Smooth muscle cell (in vitro differentiated cells): ENCODE data around the gene POLR2E. TPM values are rescaled to one million over a fixed set of nuclear protein-coding genes. Genes with fewer than 3 reads are reported as not detected.

ENCODE experiments used
- DNase-seq: peaks from one replicate; lab custom pipeline; 2025; ENCODE audit not compliant: unreplicated experiment; lab: John Stamatoyannopoulos, UW
- H2AFZ ChIP-seq: fragments of 200-600 bp; sonication (generic); 2 replicates; pipeline ENCODE4 v1.6.0; 2016; ENCODE audit warnings: antibody characterized with exemption, low read depth, mild to moderate bottlenecking
- H3F3A ChIP-seq: fragments of 200-600 bp; sonication (generic); 2 replicates; pipeline ENCODE4 v1.6.0; 2017; ENCODE audit warnings: antibody characterized with exemption, low read depth
- H3K27ac ChIP-seq: fragments of 200-600 bp; sonication (generic); 2 replicates; pipeline ENCODE4 v1.5.1; 2016; ENCODE audit warnings: low read depth, mild to moderate bottlenecking
- H3K27me3 ChIP-seq: fragments of 200-600 bp; sonication (generic); 2 replicates; pipeline ENCODE4 v1.6.1; 2016; ENCODE audit warnings: low read depth, mild to moderate bottlenecking
- H3K36me3 ChIP-seq: fragments of 200-600 bp; sonication (generic); 2 replicates; pipeline ENCODE4 v1.5.1; 2016; ENCODE audit warnings: low read depth
- H3K4me1 ChIP-seq: fragments of 200-600 bp; sonication (generic); 2 replicates; pipeline ENCODE4 v1.5.1; 2016; ENCODE audit warnings: low read depth
- H3K4me2 ChIP-seq: fragments of 200-600 bp; sonication (generic); 2 replicates; pipeline ENCODE4 v1.6.0; 2016; ENCODE audit warnings: mild to moderate bottlenecking
- H3K4me3 ChIP-seq: fragments of 200-600 bp; sonication (generic); 2 replicates; pipeline ENCODE4 v1.5.1; 2016; ENCODE audit warnings: mild to moderate bottlenecking
- H3K79me2 ChIP-seq: fragments of 200-600 bp; sonication (generic); 2 replicates; pipeline ENCODE4 v1.6.0; 2016; ENCODE audit warnings: low read depth, mild to moderate bottlenecking
- H3K9ac ChIP-seq: fragments of 200-600 bp; sonication (generic); 2 replicates; pipeline ENCODE4 v1.6.0; 2016; ENCODE audit warnings: low read depth
- H3K9me3 ChIP-seq: fragments of 200-600 bp; sonication (generic); replicated peaks from 2 replicates; pipeline ENCODE4 v1.5.1; 2016; ENCODE audit warnings: low read depth
- H4K20me1 ChIP-seq: fragments of 200-600 bp; sonication (generic); 2 replicates; pipeline ENCODE4 v1.6.0; 2016; ENCODE audit warnings: low read depth
- CTCF ChIP-seq: fragments of 200-600 bp; sonication (generic); IDR thresholded peaks from 2 replicates; pipeline ENCODE4 v1.5.1; 2017; ENCODE audit warnings: borderline replicate concordance, mild to moderate bottlenecking, antibody characterized with exemption; ENCODE audit not compliant: insufficient read depth, poor library complexity, severe bottlenecking
- WGBS: methylation state at CpG from one replicate; pipeline ENCODE4 v1.1.7; 2016; ENCODE audit warnings: low lambda C conversion rate; 5-methylcytosine and 5-hydroxymethylcytosine counted together
- polyA plus RNA-seq: library from polyadenylated mRNA; unstranded; fragments of >200 nt; fragmentation: Nextera tagmentation; extraction: Ambion mirVana; gene quantifications from 2 replicates; pipeline ENCODE4 v1.2.1, GENCODE V29; 2016
- total RNA-seq: library from RNA; depleted of rRNA; stranded (reverse); fragments of >200 nt; gene quantifications from 2 replicates; pipeline ENCODE4 v1.2.3, GENCODE V29; 2014

Gene POLR2E
- total and polyA plus RNA-seq, 2 experiments from 2014 or later = 114 to 235 TPM

DNA sequence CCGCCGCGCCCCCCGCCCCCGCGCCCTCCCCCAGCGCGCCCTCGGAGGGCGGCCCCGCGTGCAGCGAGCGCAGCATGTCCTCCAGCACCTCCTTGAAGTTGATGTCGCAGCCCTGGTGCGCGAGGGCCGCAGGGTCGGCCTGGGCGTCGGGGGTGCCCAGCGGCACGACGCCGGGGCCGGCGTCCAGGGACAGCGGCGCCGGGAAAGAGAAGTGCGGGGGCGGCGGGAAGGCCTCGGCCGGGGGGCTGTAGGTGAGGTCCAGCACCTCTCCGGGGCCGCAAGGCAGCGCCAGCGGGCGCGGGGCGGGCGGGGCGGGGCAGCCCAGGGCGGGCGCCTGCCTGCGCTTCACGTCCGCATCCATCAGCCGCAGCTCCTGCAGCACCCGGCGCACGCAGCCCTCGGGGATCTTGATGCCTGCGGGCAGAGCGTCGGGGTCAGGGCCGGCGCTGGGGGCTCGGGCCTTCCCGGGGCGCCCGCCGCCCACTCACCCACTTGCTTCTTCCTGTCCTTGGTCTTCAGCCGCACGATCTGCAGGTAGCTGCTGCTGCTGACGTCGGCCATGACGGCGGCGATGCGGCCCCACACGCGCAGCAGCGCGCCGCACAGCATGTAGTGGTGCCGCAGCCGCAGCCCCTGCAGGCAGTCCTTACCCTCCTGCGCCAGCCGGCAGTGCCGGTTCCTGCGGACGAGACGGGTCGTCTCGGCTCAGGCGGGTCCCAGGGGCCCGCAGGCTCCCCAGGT is 13.3 kb upstream of the POLR2E start:
- no peak overlapping the region for H3K4me3 ChIP-seq
- H3K4me2 ChIP-seq = no peak overlapping the region
- H3K36me3 ChIP-seq = no peaks in the 10 kb centered on the region
- no peaks in the 10 kb centered on the region for H3K9me3 ChIP-seq
- no peak overlapping the region for H3K9ac ChIP-seq
- no peak for DNase-seq
- no peak overlapping the region for H3K27ac ChIP-seq
- peaks cover 32% of the 10 kb centered on the region for H4K20me1 ChIP-seq
- H3F3A ChIP-seq = peaks cover 22% of the 10 kb centered on the region
- no peak for TF ChIP-seq CTCF
- no peaks in the 10 kb centered on the region for H3K27me3 ChIP-seq
- 98% methylated on average over 51 of the region's 89 CpGs for WGBS
- peaks cover 6% of the 10 kb centered on the region for H3K4me1 ChIP-seq
- H3K79me2 ChIP-seq = no peaks in the 10 kb centered on the region
- no peak overlapping the region for H2AFZ ChIP-seq

DNA sequence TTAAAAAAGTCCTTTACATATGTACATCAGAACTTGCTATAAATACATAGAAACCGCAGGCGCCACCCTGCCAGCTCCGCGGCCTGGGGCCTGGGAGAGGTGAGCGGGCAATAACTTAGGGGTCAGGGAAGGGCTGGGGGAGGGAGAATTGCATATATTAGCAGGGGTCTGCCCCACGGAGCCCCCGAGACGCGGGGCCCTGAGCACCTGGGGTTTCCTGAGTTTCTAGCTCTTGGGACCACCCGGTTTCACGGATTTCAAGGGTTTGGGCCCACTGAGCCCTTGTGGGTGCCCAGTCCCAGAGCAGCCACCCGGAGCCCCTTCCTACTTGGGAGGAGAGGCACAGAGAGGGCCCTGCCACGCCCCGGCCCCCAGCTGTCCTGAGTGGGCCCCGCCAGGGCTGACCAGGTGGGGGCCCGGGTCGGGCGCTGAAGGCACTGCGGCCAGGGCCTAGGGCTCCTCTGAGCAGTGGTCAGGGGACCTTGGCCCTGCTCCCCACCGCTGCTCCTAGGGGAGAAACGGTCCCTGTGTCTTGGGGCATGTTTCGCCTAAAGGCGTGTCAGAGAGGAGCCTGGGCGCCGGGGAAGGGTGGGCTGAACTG is 12.6 kb upstream of the POLR2E start:
- Histone ChIP-seq H3K4me3 (no peak overlapping the region), H3K9me3 (no peaks in the 10 kb centered on the region), H3K27ac (no peak overlapping the region), H3F3A (peaks cover 22% of the 10 kb centered on the region), H3K9ac (no peak overlapping the region), H4K20me1 (peaks cover 32% of the 10 kb centered on the region), H3K4me2 (no peak overlapping the region), H3K4me1 (peaks cover 12% of the 10 kb centered on the region), H3K79me2 (no peaks in the 10 kb centered on the region), H3K36me3 (no peaks in the 10 kb centered on the region), H2AFZ (no peak overlapping the region), H3K27me3 (no peaks in the 10 kb centered on the region)
- 98% methylated on average over 25 of the region's 25 CpGs for WGBS
- no peak for TF ChIP-seq CTCF
- DNase-seq = no peak

DNA sequence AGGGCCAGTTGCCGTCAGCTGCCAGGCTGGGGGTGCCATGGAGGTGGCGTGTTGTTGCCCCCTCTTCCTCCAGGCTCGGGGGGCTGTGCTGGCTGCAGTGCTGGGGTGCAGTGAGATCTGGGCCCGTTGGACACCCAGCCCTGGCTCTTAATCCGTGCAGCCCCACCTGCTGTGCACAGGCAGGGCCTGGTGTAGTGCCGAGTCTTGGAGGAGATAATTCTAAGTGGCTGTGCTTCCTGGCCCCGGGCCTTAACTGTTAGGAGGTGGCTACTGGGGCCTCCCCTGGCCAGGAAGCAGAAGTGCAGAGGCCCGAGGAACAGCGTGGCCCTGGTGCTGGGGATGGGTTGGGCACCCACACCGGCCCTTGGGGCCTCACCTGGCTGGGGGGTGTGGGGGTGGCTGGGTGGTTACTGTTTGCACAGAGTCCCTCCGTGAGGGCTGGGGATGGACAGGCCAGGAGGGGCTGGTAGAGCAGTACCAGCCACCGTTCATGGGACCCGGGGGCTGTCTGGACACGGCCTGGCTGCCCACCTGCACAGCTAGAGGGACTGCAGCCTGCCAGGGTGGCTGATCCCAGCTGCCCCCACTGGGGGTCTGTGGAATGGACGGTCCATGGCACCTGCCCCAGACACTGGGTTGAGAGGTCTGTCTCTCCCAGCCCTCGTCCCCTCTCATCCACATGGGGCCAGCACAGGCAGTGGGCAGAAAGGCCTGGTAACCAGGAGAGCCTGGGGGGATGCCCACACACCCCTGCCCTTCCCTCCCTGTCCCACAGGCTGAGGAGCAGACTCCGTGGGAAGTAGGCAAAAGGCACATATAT is 11.9 kb upstream of the POLR2E start:
- WGBS = 77% methylated on average over 15 of the region's 17 CpGs

More for the DNA sequence above, 11.9 kb upstream of the POLR2E start:
- TF ChIP-seq CTCF = no peak
- no peaks in the 10 kb centered on the region for H3K79me2 ChIP-seq
- no peaks in the 10 kb centered on the region for H3K27me3 ChIP-seq
- no peak overlapping the region for H3K4me3 ChIP-seq
- H3K4me1 ChIP-seq = peaks cover 14% of the 10 kb centered on the region
- no peak overlapping the region for H3K4me2 ChIP-seq
- no peak overlapping the region for H3K27ac ChIP-seq
- H3F3A ChIP-seq = peaks cover 19% of the 10 kb centered on the region
- DNase-seq = no peak
- H3K9me3 ChIP-seq = no peaks in the 10 kb centered on the region
- H4K20me1 ChIP-seq = peaks cover 32% of the 10 kb centered on the region
- H3K36me3 ChIP-seq = no peaks in the 10 kb centered on the region
- H3K9ac ChIP-seq = no peak overlapping the region
- no peak overlapping the region for H2AFZ ChIP-seq
